GM08714 (cell line): ENCODE results near the gene ZSWIM1.

Source experiments
- H3K4me3 ChIP-seq: fragments of 200-500 bp; sonication (Bioruptor generic); 2 replicates; pipeline ENCODE4 v1.5.1; 2014; ENCODE audit warnings: mild to moderate bottlenecking, low read length, inconsistent platforms
- ZNF274 ChIP-seq: IDR thresholded peaks from 2 replicates; pipeline ENCODE4 v1.6.1; 2012; ENCODE audit warnings: mild to moderate bottlenecking, low read depth, low read length

Gene ZSWIM1

DNA sequence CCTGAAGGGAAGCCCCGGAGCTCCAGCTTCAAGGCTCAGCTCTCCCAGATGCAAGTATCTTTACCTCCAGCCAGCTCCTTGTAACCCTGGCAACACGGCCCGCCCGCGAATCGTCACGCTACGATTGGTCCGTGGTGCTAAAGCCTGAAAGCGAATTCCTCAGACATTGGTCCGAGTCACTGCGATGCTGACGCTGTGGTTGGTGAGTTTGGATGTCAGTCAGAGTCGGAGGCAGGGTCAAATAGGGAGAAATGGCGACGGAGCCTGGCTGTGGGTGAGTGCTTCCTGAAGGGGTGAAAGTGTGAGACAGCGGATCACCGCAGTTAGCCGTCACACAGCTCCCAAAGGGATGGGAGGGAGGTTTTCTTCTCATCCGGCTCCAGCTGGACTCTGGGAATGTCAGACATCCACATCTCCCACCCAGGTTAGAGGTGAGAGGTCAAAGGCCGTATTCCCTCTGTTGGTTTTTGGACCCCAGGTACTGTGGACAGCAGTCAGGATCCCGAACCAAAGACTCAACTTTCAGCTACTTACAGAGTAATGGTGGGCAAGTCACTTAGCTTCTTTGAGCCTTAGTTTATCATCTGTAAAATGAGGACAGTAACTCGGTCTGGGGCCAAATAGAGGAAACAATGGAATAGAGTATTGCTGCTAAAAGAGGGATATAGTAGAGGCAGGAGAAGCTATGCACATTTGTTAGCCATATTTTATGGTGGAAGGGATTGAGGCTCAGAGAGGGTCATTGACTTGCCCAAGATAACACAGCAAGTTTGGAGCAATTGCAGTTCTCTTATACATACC is at the start of gene ZSWIM1:
Gene ZSWIM1 (plus strand): TSS at position 240 of the 801 bp plus-strand sequence. CDS start 1,366 bp downstream, outside the sequence.
- no peak for TF ChIP-seq ZNF274
- peak within 1 kb of the TSS; percentile 95 for H3K4me3 ChIP-seq

DNA sequence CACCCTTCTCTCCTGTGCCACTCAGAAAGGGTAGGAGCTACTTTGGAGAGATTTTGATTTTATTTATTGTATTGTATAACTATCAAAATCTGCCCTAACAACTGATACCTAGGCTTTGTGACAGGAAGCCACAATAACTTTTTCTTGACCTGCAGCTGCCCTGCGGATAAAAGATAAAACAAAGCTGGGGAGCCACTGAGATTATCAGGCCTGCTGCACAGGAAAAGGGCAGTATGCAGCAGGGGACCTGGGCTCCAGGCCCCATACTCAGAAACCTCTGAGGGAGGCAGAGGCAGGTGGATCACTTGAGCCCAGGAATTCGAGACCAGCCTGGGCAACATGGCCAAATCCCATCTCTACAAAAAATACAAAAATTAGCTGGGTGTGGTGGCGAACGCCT is 48.4 kb upstream of the ZSWIM1 start:
- no peak for TF ChIP-seq ZNF274
- no peak overlapping the region for H3K4me3 ChIP-seq

DNA sequence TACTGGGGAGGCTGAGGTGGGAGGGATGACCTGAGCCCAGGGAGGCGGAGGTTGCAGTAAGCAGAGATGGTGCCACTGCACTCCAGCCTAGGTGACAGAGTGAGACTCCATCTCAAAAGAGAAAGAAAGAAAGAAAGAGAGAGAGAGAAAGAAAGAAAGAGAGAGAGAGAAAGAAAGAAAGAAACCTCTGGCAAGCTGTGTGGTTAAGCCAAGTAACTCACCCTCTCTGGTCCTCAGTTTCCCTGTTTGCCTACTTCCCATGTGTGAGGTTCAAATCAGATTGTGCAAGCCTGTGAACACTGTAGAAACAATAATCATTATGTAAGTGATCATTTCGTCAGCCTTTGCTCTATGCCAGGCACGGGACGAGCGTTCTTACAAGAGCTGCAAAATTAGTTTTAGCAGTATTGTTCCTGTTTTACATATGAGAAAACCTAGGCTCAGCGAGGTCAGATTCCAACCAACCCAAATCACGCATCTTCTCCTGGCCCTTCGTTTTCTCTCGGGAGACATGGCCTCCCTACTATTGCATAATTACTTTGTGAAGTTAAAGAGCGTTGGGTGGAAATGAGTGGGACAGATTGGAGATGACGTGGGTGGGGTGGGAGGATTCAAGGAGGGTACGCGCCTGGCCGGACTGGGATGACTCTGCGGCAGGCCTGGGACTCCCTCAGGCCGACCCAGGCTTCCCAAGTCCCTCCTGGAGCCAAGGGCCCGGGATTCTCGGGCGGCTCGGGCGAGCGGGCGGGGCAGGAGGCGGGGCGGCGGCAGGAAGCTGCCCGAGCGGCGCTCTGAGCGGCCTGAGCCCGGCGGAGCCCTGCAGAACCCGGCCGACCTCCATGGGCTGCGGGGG is 47.8 kb upstream of the ZSWIM1 start, which contains the start of gene SNX21:
Gene SNX21 (plus strand): TSS at position 770 of the 853 bp plus-strand sequence. CDS start 121 bp downstream, outside the sequence.
- H3K4me3 ChIP-seq, result peak within 1 kb of the TSS; percentile 65; the same call in 1 of the 2 replicates
- no peak for TF ChIP-seq ZNF274

DNA sequence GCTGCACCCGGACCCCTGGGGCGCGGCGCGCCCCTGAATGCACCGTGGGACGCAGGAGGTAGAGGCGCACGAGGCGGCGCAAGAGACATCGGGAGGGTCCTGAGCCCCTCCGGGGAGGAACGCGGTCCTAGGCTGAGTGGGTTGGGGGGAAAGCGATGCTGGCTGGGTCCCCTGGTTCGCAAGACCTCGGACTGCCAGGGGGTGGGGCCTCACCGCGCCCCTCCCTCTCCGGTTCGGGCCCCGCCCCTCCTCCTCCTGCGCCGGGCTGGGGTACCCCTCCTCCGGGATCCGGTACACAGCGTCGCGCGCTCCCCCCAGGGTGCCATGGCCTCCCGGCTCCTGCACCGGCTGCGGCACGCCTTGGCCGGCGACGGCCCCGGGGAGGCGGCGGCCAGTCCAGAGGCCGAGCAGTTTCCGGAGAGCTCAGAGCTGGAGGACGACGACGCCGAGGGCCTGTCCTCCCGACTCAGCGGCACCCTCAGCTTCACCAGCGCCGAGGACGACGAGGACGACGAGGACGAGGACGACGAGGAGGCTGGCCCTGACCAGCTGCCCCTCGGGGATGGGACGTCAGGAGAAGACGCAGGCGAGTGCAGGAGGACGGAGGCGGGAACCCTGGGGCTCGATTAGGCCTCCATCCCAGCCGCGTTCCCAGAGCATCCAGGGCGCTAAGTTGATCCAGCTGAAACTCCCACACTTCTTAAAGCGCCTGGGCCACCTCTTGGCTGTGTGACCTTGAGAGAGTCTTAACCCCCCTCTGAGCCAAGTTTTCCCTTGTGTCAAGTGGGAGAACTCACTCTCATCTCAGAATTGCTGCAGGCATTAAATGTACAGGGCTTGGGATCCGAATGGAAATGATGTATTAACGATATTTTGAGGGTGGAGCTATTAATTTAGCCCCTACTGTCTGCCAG is 46.9 kb upstream of the ZSWIM1 start:
- H3K4me3 ChIP-seq, result peak overlapping the region; percentile 65; the same call in 1 of the 2 replicates
- TF ChIP-seq ZNF274, result no peak

DNA sequence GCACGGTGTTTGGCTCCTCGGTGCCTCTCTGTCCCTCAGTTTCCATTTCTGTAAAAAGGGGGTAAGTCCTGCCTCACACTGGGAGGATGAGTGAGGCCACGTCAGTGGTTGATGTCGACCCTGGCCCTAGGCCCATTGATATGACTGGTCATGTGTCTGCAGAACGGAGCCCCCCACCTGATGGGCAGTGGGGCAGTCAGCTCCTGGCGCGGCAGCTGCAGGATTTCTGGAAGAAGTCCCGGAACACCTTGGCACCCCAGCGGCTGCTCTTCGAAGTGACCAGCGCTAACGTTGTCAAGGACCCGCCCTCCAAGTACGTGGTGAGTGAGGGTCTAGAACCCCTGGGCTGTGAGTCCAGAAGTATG is 46.2 kb upstream of the ZSWIM1 start:
- H3K4me3 ChIP-seq, result no peak overlapping the region
- no peak for TF ChIP-seq ZNF274

DNA sequence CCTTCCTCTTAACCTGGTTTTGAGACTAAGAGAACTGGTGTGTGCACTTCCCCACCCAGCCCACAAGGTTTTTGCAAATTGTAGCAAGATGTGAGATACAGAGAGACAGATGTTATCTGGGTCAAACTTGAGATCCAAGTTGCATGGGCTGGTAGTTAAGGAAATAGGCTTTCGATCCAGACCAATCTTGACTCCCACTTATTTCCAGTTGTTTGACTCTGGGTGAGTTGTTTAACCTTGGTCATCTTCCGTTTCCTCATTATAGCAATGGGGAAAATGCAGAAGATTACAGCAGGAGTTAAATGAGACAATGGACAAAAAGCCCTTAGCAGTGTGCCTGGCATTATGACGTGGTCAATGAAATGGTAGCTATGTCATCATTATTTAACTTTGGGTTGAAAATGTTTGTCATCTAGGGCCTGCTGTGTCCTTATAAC is 45.7 kb upstream of the ZSWIM1 start:
- H3K4me3 ChIP-seq, result no peak overlapping the region
- TF ChIP-seq ZNF274, result no peak

DNA sequence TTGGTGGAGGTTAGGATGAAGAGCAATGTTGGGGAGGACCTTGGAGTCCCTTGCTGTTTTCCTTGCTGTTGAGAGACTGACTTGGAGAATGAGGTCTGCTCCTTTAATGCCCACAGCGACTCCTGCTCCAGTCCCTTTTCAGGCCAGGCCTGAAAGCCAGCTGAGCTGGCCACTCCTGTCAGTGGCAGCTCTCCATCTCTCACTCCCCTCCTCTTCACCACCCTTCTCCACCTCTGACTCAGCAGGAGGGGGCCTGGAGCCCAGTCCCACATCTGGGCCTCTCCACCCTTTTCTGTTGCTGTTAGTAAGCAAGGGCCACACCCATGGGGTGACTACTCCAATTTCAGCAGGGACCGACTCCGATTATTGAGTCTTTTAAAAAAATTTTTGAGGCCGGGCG is 45.2 kb upstream of the ZSWIM1 start:
- no peak overlapping the region for H3K4me3 ChIP-seq

DNA sequence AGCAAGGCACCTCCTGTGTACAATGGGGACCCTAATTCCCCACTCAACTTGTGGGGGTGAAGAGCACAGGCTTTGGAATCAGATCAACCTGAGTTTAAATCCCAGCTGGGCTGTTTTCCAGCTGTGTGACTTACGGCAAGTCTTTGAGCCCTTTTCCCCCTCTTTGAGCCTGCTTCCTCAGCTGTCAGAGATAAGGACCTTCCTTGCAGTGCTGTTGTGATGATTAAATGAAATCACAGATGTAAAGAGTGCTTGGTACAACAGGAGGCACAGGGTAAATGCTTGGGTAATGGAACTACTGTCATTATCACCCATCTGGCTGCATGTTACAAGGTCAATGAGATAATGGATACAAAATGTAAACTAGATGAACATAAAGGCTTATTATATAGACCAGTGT is 44.2 kb upstream of the ZSWIM1 start:
- H3K4me3 ChIP-seq, result no peak overlapping the region
- no peak for TF ChIP-seq ZNF274

More for the DNA sequence above, 45.2 kb upstream of the ZSWIM1 start:
- no peak for TF ChIP-seq ZNF274

DNA sequence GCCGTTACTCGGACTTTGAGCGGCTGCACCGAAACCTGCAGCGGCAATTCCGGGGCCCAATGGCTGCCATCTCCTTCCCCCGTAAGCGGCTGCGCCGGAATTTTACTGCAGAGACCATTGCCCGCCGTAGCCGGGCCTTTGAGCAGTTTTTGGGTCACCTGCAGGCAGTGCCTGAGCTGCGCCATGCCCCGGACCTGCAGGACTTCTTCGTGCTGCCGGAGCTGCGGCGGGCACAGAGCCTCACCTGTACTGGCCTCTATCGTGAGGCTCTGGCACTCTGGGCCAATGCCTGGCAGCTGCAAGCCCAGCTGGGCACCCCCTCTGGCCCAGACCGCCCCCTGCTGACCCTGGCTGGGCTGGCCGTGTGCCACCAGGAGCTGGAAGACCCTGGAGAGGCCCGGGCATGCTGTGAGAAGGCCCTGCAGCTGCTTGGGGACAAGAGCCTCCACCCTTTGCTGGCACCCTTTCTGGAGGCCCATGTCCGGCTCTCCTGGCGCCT is 40.3 kb upstream of the ZSWIM1 start:
- no peak overlapping the region for H3K4me3 ChIP-seq

DNA sequence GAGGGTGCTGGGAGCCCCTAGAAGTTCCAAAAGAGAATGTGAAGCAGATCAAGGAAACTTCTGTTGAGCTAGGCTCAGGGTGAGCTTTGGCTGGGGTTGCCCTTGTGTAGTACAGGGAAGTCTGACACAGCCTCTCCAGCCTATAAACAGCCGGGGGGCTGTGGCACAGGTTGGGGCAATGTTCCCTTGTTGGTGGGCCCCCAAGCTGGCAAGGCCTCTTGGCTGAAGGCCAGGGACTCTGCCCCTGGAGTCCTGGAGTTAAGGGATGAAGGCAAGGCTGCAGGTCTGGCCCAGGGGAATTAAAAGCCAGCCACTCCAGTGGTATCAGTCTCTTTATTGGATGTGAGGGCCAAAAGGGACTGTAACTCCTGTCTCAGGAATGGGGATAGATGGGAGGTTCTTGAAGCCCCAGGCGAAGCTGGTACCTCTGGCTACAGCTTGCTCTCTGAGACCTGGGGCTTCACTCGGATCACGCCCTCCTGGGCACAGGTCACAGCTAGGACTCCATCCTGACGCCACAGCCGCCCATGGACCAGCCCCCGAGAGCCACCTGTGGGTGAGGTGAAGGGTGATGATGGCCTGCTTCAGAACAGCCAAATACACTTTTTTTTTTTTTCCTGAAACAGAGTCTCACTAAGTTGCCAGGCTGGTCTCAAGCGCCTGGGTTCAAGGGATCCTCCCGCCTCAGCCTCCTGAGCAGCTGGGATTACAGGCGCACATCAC is 39.5 kb upstream of the ZSWIM1 start:
- no peak for TF ChIP-seq ZNF274
- H3K4me3 ChIP-seq, result no peak overlapping the region

More for the DNA sequence above, 40.3 kb upstream of the ZSWIM1 start:
- no peak for TF ChIP-seq ZNF274

DNA sequence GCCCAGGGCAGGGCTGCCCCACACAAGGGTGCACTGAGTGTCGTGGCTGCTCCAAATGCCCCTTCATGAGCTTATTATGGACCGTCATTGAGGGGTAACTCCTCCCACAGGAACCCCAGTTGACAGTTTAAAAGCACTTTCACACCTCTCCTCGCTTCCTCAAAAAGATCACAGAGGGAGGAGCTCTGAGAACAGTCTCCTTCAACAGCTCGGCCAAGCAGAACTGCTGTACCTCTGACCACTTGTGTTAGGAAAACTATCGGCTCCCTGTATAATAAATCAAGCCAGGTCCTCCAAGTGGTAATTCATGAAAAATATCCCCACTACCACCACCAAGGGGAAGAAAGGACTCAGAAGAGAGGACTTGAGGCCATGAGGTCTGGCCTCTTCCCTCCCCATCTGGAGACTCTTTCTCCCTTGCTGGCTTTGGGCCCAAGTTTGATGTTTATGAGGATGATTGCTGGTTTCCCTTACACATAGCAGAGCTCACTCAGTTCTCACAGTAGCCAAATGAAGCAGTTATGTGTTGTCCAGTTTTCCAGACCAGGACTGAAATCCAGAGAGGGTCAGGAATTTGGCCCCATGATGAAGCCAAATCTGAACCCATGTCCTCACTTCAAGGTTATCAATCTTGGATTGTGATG is 38.7 kb upstream of the ZSWIM1 start:
- TF ChIP-seq ZNF274, result no peak
- H3K4me3 ChIP-seq, result no peak overlapping the region

DNA sequence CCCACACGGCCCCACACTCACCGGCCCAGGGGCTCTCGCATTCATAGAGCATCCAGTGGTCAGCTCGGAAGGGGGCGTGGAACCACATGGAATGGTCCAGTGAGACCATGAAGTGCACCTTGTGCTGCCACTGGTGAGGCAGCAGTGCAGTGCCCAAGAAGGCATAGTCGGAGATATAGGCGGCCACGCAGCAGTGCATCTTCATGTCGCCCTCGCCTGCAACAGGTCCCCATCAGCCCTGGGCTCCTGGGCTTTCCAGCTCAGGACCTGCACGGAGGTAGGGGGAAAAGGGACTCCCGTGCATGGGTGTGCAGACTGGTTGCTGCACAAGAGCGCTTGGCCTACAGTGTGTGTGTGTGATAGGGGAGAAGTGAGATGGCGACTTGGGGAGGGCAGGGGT is 37.5 kb upstream of the ZSWIM1 start:
- no peak for TF ChIP-seq ZNF274
- no peak overlapping the region for H3K4me3 ChIP-seq
